Stomach (tissue), 9 donors: ENCODE results near the gene VEGFB. TPM values are rescaled to one million over a fixed set of nuclear protein-coding genes. Genes with fewer than 3 reads are reported as not detected.

Source experiments
- DNase-seq, 2 donors: peaks; one replicate each; pipeline versions ENCODE4 v3.0.0 to v3.0.0-alpha.2; 2013 to 2019
- H3K27ac ChIP-seq, 5 donors: fragments of 200-600 bp in 4 of 5; sonication (generic) in 4 of 5; one replicate each; pipeline ENCODE4 v1.5.1; 2013 to 2019; ENCODE audit warnings: mild to moderate bottlenecking in 1 of 5, moderate library complexity in 1 of 5
- H3K27me3 ChIP-seq, 3 donors: fragments of 200-600 bp; sonication (generic); one replicate each; pipeline ENCODE4 v1.5.1; 2017 to 2019; ENCODE audit warnings: mixed run types in 1 of 3
- H3K36me3 ChIP-seq, 4 donors: fragments of 200-600 bp; sonication (generic); 1 replicate in 3 of 4; 2 replicates in 1 of 4; pipeline ENCODE4 v1.5.1; 2016 to 2019
- H3K4me1 ChIP-seq, 4 donors: fragments of 200-600 bp; sonication (generic); one replicate each; pipeline ENCODE4 v1.5.1; 2016 to 2019
- H3K4me3 ChIP-seq, 4 donors: fragments of 200-600 bp; sonication (generic) in 3 of 4; one replicate each; pipeline ENCODE4 v1.5.1; 2016 to 2019; ENCODE audit warnings: mild to moderate bottlenecking in 1 of 4
- H3K9me3 ChIP-seq, 4 donors: fragments of 200-600 bp; sonication (generic); one replicate each; pipeline ENCODE4 v1.5.1; 2016 to 2019
- EP300 ChIP-seq: sonication (generic); formaldehyde crosslinking; IDR thresholded peaks from one replicate; pipeline ENCODE4 v1.6.1; 2017; ENCODE audit warnings: antibody characterized with exemption
- POLR2A ChIP-seq, 4 donors: fragments of 450-650 bp; IDR thresholded peaks; one replicate each; pipeline ENCODE4 v1.6.1; 2016; ENCODE audit warnings: antibody characterized with exemption in 4 of 4, control low read depth in 2 of 4, mild to moderate bottlenecking in 1 of 4, moderate library complexity in 1 of 4
- POLR2AphosphoS5 ChIP-seq, 3 donors: sonication (generic); formaldehyde crosslinking; IDR thresholded peaks; one replicate each; pipeline ENCODE4 v1.6.1; 2016; ENCODE audit warnings: antibody characterized with exemption in 3 of 3
- WGBS, 5 donors: extraction: QIAGEN DNeasy Blood & Tissue Kit in 3 of 5; methylation state at CpG; one replicate each; pipeline versions ENCODE4 v1.1.5 to v1.1.7; 2013 to 2018; 5-methylcytosine and 5-hydroxymethylcytosine counted together
- intact Hi-C: fragments of 100-400 bp; cut with DNase I; formaldehyde crosslinking; loops from one replicate; pipeline ENCODE4 v1.15.1; 2023; ENCODE audit warnings: low total_unique reads
- polyA plus RNA-seq, 3 donors: library from polyadenylated mRNA; stranded (reverse); fragments of 200-250 nt; gene quantifications; one replicate each; pipeline ENCODE4 v1.2.3, GENCODE V29; 2013
- total RNA-seq, 5 donors: library from RNA; depleted of rRNA; stranded (reverse); fragments of >200 nt; gene quantifications; one replicate each; pipeline versions ENCODE4 v1.1.0 to v1.2.3, GENCODE V29; 2014 to 2016
- TF ChIP-seq, protein P1 (sequence below), 7 experiments: fragments of 450-650 bp in 4 of 7; fragments of 200-600 bp in 3 of 7; sonication (generic) in 3 of 7; IDR thresholded peaks; one replicate each; pipeline ENCODE4 v1.5.1; 2016 to 2019; ENCODE audit warnings: antibody characterized with exemption in 7 of 7, control low read depth in 2 of 7, mild to moderate bottlenecking in 1 of 7
- donor health status: healthy with polysubstance abuse.
- donor health status: Bipolar disorder and iron deficiency.
- donor health status: healthy.

VEGFB gene
- total and polyA plus RNA-seq, 8 donors = 2.9 to 167 (median 65.1) TPM

DNA sequence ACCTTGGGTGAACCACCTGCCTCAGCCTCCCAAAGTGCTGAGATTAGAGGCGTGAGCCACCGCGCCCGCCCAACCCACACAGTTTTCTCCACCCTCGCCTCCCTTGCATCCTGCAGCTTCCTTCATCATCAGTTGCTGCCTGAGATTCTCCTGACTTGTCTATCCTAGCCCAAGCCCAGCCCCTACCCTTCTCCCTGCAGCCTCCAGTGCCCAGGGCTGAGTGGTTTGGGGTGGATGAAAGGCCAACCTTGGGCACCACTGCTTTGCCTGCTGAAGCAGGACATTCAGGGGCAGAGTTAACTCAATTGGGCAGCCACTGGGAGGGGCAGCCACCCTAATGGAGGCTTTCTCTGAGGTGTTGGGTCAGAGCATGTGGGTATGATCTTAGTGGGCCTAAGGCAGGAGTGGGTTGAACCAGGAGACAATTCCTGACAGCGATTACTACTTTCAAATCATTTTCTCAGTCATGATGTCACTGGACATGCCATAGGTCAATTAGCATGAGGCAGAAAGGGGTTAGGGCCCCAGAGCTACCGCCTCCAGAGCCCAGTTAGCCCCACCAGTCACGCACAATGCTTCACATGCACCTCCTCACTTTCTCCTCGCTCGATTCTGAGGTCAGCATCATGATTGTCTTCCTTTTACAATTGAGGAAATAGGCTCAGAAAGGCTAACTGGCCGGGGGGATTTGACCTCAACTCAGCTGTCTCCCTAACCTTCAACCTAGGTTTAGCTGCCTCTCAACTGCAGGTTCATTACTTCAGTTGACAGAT lies 5.5 kb downstream of the VEGFB start:
- no peak for DNase-seq
- no peaks in the 10 kb centered on the region for H3K27me3 ChIP-seq
- peaks cover 54 to 89% (median 84%) of the 10 kb centered on the region in 4 donors for H3K4me1 ChIP-seq
- H3K27ac ChIP-seq = peak overlapping the region; percentile 94 to 100 (median 99)
- intact Hi-C loops = no loop called here
- peak overlapping the region; percentile 83 to 96 (median 90) for H3K4me3 ChIP-seq
- H3K9me3 ChIP-seq = no peaks in the 10 kb centered on the region
- TF ChIP-seq, protein P1, sequence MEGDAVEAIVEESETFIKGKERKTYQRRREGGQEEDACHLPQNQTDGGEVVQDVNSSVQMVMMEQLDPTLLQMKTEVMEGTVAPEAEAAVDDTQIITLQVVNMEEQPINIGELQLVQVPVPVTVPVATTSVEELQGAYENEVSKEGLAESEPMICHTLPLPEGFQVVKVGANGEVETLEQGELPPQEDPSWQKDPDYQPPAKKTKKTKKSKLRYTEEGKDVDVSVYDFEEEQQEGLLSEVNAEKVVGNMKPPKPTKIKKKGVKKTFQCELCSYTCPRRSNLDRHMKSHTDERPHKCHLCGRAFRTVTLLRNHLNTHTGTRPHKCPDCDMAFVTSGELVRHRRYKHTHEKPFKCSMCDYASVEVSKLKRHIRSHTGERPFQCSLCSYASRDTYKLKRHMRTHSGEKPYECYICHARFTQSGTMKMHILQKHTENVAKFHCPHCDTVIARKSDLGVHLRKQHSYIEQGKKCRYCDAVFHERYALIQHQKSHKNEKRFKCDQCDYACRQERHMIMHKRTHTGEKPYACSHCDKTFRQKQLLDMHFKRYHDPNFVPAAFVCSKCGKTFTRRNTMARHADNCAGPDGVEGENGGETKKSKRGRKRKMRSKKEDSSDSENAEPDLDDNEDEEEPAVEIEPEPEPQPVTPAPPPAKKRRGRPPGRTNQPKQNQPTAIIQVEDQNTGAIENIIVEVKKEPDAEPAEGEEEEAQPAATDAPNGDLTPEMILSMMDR (IDR thresholded peaks at IDR 0.05) = no peak
- TF ChIP-seq EP300 = no peak
- no peak for TF ChIP-seq POLR2A (IDR thresholded peaks at IDR 0.05)
- no peak for TF ChIP-seq POLR2AphosphoS5 (IDR thresholded peaks at IDR 0.05)
- H3K36me3 ChIP-seq = peaks cover 30 to 48% (median 36%) of the 10 kb centered on the region in 4 donors
- 74 to 80% (median 75%) methylated on average over 11 of the region's 11 CpGs for WGBS, 5 donors

DNA sequence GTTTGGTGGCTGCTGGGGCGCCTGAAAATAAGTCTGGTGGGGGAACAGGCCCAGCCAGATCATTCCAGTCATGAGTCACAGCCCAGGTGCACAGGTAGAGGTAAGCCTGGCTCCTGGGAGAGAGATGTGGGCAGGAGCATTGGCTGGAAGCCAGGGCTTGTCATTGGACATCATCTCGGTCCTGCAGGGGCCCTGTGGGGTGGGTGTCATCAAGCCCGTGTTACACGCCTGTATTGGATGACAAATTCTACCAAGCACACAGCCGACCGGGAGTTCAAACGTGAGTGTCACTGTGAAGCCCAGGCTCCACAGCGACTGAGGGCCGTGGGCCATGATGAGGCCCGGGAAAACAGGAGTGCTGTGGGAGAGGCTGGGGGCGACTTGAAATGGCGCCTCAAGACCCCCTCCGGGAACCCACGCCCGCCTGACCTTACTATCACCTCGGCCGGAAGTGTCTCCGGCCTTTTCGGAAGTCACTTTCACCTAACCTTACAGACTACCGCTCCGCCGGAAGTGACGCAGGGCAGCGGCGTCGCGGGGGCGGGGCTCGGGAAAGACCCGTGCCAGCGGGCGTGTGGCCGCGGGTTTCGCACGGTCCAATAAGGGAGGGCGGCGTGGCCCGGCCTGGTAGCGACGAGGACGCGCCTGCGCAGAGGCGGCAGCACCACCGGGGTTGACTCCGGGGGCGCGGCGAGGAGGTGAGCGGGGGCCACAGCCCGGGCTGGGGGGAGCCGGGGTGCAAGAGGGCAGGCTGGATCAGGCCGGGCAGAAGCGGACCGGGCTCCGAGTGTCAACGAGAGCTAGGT lies 6.3 kb downstream of the VEGFB start, which contains the start of gene FKBP2:
Gene FKBP2, plus strand, starts transcription at position 661 of the 806 bp plus-strand sequence. CDS start 1,293 bp downstream, outside the sequence.
- Histone ChIP-seq H3K27me3 (no peaks in the 10 kb centered on the region), H3K27ac (peak within 1 kb of the TSS; percentile 94 to 100 (median 99)), H3K4me1 (peaks cover 55 to 89% (median 84%) of the 10 kb centered on the region in 4 donors), H3K4me3 (peak within 1 kb of the TSS; percentile 83 to 96 (median 90)), H3K9me3 (no peaks in the 10 kb centered on the region), H3K36me3 (peaks cover 30 to 48% (median 36%) of the 10 kb centered on the region in 4 donors)
- peak; percentile 98 to 99 for DNase-seq
- WGBS, 5 donors = 1 to 3% (median 1%) methylated on average over 22 to 58 of the region's 58 CpGs
- intact Hi-C loops = no loop called here
- TF ChIP-seq POLR2AphosphoS5 (IDR thresholded peaks at IDR 0.05) (peak; percentile 96 to 98 (median 98)), EP300 (peak; percentile 19), POLR2A (IDR thresholded peaks at IDR 0.05) (peak in 2 of 4 donors; percentile 45 to 64)
- TF ChIP-seq, protein P1 (IDR thresholded peaks at IDR 0.05) = peak in 1 of 7 experiments; percentile 21

DNA sequence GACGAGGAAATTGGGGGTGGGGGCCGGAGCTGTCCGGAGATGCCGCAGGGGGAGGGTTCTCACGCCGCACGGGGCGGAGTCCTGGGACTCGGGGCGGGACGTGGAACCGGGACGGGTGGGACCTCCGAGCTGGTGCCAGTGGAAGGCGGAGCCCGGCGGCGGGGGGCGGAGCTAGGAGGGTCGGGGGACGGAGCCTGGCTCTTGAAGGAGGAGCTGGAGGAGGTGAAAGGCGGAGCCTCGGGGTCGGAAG lies 6.8 kb downstream of the VEGFB start:
- WGBS, 5 donors = 0 to 3% (median 1%) methylated on average over 4 to 24 of the region's 24 CpGs
- Histone ChIP-seq H3K4me3 (peak overlapping the region; percentile 83 to 96 (median 90)), H3K4me1 (peaks cover 55 to 89% (median 84%) of the 10 kb centered on the region in 4 donors), H3K27ac (peak overlapping the region; percentile 94 to 100 (median 99)), H3K36me3 (peaks cover 30 to 48% (median 36%) of the 10 kb centered on the region in 4 donors), H3K27me3 (no peaks in the 10 kb centered on the region), H3K9me3 (no peaks in the 10 kb centered on the region)
- peak; percentile 100 for DNase-seq
- intact Hi-C loops = no loop called here
- TF ChIP-seq POLR2A (IDR thresholded peaks at IDR 0.05) (no peak), POLR2AphosphoS5 (IDR thresholded peaks at IDR 0.05) (no peak), EP300 (no peak)
- TF ChIP-seq, protein P1 (IDR thresholded peaks at IDR 0.05) = no peak
